GM19351 (cell line): ENCODE results near the gene SYNC.

ENCODE experiments used
- ATAC-seq: cut with Tn5 transposase; IDR thresholded peaks from one replicate; pipeline ENCODE4 v1.9.1; 2021; ENCODE audit warnings: mild to moderate bottlenecking, moderate library complexity; ENCODE audit not compliant: unreplicated experiment

The SYNC gene

DNA sequence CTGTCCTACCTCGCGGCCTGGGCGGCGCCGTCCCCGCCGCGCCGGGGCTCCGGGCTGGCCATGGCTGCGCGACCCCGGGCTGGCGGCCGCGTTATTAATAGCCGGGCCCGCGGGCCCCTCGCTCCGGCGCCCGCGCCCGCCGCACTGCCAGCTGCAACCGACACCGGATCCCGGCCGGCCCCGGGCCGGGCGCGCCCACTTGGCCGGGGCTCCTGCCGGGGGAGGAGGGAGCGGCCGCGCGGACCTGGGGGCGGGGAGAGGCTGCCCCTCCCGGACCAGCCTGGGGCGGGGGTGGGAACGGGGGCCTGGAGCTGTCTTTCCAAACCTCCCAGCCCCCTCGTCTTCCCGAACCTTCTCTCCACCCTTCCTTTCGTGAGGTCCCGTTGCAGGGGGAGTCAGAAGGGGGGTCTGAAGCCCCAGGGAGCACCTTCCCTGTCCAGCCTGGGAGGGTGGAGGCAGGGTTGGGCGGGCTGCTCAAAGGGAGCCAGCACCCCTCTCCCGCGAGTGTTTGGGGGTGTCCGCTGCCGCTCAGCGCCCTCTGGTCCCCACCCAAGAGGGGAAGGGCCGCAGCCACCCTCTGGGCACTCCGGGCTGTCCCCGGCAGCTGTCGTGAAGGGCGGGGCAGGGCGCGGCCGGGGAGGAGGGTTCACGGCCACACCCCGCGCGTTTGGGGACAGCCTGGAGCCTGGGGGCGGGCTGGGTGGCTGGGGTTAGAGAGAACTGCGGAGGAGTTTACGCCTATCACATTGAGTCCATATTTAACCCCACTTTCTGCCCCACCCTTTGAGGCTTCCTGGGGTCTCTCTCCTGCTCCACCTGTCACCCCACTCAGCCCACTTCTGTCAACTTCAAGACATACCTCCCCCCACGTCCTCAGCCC, at the start of gene SYNC:
SYNC (minus strand) TSS at position 172 of the 880 bp plus-strand sequence; CDS start at position 62, 110 bp downstream.
- ATAC-seq: no peak

DNA sequence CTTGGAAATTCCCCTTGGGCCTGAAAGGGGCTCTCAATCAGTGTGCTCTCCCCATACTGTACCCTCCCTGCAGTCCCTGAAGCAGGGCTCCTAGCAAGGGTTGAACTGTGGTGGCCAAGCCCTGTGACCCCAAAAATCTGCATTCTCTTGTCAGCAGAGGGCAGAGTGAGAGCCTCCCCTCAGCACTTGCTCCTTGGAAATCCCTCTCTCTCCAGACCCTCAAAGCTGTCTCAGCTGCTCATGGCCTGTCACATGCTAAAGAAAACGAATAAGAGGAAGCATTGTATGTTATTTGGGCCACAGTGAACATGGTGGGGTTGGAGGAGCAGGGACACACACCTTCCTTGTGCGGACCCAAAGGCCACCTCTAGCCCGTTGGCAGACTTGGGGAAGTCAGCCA, 47.2 kb upstream of the SYNC start:
- no peak for ATAC-seq

DNA sequence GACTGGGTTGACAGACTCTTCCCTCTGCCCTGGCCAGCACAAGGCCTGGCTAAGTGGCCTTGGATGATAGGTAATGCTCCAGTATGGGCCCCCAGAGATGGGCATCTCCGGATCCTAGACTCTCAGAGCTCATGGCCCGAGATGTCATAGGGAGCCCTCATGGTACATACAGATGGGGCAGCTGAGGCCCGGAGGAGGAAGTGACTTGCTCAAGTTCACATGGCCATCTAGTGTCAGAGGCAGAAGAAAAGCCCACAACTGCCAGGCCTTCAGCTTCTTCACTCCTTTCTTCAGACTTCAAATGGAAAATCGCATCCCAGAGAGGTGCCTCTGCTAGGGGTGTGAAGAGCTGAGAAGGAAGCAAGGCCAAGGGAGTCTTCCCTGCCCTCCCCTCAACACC, 46.8 kb upstream of the SYNC start:
- ATAC-seq: no peak

- ATAC-seq: no peak
Measured at GRCh38 chr1:32748926-32749325, 46.4 kb upstream of the SYNC start.

DNA sequence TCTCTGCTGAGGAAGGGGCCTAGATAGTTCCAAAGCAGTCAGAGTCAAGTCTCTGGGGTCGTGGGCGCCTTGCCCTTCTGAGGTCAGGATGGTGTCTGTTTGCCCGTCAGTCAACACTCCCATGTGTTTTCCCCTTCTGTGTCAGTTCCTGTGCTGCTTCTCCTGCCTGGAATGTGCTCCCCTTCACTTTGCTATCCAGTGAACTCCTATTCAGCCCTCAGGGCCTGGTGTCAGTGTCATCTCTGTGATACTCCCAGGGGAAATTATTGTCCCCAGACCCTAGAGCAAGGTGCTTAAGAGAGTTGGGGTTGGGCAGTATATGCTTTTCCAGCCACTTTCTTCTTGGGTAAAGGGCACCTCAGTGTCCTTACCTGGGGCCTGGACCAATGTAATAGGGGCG, 45.8 kb upstream of the SYNC start:
- no peak for ATAC-seq

DNA sequence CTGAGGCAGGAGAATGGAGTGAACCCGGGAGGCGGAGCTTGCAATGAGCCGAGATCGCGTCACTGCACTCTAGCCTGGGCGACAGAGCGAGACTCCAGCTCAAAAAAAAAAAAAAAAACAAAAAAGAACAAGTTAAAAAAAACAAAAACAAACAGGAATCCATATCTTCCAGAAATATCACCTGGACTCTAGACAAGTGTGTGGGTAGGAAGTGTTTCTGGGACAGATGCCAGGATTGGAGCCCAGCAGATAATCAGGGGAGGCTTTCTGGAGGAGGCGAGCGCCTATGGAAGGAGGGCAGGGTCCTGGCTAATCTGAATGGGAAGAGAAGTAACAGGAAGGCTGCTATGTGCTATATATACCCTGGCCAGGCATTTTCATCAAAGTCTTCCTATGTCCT, 43.6 kb upstream of the SYNC start:
- no peak for ATAC-seq

DNA sequence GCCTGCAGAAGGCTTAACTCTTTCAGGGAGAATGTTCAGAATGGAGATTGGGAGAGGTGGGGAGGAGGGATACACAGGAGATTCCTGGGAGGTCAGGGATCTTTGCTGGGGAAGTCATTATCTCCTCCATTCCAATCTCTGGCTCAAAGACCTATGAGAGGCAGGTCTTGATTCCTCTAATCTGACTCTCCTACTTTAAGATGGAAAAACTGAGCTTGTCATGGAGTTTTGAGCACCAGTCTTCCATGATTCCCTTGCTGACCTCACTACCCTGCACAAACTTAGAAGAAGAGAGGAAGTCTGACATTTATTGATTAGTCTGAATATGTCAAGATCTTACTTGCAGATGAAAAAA, 41.5 kb upstream of the SYNC start:
- no peak for ATAC-seq

DNA sequence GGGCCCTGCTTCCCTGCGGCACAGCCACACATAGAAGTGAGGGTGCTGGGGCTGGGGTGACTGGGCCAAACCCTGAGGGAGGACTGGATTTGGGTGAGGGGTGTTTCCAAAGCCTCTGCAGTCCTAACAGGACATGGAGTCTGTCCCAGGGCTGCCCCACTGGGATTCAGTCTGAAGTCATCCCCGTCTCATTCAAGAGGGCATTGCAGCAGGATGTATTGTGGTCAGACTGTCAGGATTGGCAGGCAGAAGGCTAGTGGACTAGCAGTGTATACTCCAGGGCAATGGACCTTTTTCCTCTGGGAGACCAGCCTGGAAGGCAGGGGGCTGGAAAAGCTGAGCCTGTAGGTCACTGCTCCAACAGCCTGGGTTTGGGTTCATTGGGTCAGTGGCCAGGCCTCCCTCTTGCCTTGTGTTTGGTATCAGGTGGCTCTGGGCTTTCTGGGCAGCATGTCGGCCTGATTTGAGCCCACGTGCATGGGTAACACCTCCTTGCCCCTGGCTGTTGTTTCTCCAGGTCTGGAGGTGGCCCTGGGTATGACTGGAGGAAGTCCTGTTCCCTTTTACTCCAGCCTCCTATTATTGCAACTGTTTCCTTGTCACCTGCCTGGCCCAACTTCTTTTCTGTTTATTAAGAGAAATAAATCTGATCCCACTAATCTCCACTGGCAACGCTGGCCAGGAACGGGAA, 41.0 kb upstream of the SYNC start:
- no peak for ATAC-seq

GRCh38 chr1:32742956-32743355, 40.4 kb upstream of the SYNC start:
- ATAC-seq: no peak

DNA sequence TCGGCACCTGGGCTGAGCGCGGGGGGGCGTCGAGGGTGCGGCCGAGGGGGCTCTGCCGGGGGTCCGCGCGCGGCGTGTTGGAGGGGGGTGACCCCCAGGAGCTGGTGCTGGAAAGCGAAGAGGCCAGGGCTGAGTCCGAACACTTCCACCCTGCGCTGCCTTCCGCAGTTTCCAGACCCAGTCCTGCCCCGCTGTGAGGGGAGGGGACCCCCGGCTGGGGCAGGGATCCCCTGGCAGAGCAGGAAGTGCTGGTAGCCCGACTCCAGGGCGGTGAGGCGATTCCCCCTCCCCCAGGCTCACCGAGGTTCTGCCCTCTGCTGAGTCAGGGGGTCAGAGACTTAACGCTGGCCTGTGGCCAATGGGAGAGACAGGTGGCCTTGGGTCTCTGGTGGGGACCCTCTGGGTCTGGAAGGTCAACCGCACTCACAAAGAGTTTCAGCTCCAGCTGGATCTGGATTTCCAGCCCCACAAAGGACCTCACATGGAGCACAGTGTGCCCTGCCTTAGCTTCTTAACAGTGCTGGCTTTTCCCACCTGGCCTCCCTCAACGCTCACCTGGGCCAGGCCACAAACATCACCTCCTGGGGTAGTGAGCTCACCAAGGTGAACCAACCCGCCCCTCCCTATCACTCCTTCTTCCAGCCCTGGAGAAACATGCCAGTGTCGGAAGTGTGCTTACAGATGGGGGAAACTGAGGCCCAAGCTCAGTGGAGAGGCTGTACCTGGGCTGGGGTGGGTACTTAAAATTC, 39.8 kb upstream of the SYNC start:
- no peak for ATAC-seq

DNA sequence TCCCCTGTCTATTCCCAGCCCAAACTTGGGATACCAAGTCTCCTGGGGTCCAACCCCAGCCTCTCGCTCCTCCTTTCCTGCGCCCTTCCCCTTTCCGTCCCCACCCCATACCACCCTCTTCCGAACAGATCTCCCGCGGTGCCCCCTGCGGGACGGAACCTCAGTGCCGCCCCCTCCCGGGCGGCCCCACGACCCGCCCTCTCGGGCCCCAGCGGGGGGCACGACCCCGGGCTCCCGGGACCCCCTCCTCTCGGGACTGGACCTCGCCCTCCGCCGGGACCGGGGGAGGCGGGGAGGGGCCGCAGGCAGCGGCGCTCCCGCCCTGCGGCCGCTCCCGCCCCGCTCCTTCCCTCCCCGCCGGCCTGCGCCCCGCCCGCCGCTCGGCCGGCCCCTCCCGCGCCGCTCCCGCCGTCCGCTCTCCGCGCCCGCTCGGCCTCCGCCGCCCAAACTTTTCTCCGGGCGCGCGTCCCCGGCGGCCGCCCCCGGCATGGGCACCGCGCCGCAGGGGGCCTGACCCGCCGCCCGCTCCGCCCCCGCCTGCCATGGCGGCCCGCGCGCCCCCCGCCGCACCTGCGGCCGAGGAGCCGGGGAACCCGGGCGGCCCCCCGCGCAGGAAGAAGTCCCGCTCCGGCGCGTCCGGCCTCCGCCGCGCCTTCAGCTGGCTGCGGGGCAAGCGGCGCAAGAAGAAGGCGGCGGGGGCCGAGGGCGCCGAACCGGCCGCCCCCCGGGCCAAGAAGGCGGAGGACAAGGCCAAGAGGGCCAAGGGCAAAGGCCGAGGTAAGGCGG, 39.0 kb upstream of the SYNC start:
- no peak for ATAC-seq

DNA sequence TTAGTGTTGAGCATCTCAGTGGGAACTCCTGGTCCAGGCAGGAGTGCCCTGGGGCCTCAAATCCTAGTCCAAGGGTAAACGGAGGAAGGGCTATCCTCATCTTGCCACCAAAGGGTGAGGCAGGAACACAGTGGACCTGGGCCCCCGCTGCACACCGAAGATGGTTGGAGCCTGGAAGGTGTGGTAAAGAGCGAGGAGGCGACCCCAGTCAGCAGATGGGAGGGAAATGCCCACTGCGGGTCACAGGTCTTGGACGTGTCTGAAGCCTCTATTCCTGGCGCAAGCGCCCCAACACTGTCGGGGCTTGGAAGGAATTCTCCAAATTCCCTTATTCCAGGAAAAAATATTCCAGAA, 38.5 kb upstream of the SYNC start:
- no peak for ATAC-seq

DNA sequence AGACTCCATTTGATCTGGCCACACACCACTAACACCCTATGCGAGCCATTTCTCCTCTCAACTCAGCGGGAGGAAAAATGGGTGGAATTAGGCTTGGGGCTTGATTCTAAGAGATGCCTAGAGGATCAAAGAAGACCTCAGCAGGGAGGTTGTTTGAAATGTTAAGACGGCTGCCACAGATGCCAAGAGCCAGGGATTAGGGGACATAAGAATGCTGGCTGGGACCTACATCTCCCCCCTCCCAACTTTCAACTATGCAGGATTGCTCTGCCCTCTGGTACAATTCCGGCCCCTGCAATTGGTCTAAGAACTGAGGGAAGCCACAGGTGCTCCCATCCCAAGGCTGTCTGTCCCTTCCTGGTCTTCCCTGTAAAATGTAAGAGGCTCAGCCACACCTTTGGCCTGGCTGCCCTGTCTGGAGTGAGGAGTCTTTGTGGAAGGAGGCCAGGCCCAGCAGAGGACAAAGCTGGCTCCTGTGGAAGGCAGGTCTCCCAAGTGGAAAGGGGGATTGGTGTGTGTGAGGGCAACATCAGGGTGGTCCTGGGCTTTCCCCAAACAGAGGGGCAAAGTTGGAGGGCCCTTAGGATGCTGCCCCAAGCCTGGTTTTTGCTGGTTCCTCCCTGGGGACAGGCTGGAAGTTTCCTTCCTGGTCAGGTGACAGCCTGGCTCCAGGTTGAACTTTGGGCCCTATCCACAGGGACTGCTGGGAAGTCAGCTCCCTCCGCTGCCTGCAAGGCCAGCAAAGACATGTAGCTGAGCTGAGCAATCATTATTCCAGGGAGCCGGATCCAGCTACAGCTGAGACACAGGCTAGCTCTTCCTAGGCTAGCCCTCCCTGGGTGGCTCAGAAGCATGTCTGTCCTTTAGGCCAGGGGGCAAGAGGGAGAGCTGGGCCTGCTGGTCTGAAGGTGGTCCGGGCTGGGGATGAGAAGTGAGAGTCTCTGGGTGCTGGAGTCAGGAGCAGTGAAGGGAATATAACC, 34.5 kb upstream of the SYNC start:
- no peak for ATAC-seq

DNA sequence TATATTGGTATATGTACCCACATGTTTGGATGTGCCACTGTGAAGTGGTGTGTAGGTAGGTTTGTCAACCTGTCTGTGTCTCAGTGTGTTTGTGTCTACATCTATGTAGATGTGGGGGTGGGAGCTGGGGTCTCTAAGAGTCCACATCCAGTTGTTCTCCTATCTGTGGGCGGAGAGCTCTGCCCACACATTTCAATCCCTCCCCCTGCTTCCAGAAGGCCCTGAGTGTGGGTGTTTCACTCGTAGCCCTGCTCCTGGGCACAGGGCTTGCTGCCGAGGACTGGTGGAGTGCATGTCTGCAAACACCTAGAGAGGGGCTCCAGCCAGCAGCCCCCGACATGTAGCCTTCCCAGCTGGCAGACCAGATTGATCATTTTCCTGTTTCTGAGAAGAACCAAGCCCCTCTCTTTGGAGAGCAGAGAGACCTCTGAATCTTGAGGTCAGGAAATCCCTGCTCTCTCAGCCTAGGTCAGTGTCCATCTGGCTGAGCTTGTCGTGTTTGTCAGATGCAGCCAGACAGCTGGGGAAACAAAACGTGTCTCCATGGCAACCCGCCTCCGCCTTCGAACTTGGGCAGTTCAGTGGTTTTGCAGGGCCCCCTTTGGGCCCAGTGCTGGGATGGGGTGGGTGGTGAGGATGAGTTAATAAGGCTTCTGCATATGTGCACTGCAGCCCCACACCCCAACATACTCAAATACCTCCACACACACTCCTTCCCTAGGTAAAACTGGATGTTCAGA, 31.2 kb upstream of the SYNC start:
- ATAC-seq: no peak

- ATAC-seq: no peak
Measured at GRCh38 chr1:32729254-32730046, 26.9 kb upstream of the SYNC start.

- no peak for ATAC-seq
Measured at GRCh38 chr1:32728413-32729077, 26.0 kb upstream of the SYNC start.

- ATAC-seq: no peak
Measured at GRCh38 chr1:32727876-32728275, 25.3 kb upstream of the SYNC start.

- no peak for ATAC-seq
Measured at GRCh38 chr1:32725615-32725982, 23.0 kb upstream of the SYNC start.
